Gastroesophageal sphincter (tissue), 4 donors: Measurements from ENCODE around the gene HOXD13. TPM values are rescaled to one million over a fixed set of nuclear protein-coding genes. Genes with fewer than 3 reads are reported as not detected.

Source experiments
- ATAC-seq: fragments of 150-250 bp; one replicate; pipeline ENCODE4 v1.9.1; 2016; ENCODE audit warnings: mild to moderate bottlenecking, moderate library complexity
- H3K27ac ChIP-seq, 4 donors: fragments of 200-600 bp; sonication (generic) in 3 of 4; 1 replicate in 3 of 4; 2 replicates in 1 of 4; pipeline ENCODE4 v1.5.1; 2016 to 2019
- H3K27me3 ChIP-seq: fragments of 200-600 bp; sonication (generic); one replicate; pipeline ENCODE4 v1.5.1; 2019
- H3K36me3 ChIP-seq, 2 donors: fragments of 200-600 bp; sonication (generic); one replicate each; pipeline ENCODE4 v1.5.1; 2019; ENCODE audit warnings: control low read depth in 1 of 2
- H3K4me1 ChIP-seq, 3 donors: fragments of 200-600 bp; sonication (generic); 1 replicate in 2 of 3; 2 replicates in 1 of 3; pipeline ENCODE4 v1.5.1; 2016 to 2019; ENCODE audit warnings: control low read depth in 2 of 3
- H3K4me3 ChIP-seq, 2 donors: fragments of 200-600 bp; sonication (generic); one replicate each; pipeline ENCODE4 v1.5.1; 2019; ENCODE audit warnings: mild to moderate bottlenecking in 1 of 2, moderate library complexity in 1 of 2
- H3K9me3 ChIP-seq, 3 donors: fragments of 200-600 bp; sonication (generic); one replicate each; pipeline ENCODE4 v1.5.1; 2017 to 2019; ENCODE audit warnings: control low read depth in 2 of 3
- EP300 ChIP-seq: sonication (generic); formaldehyde crosslinking; IDR thresholded peaks from one replicate; pipeline ENCODE4 v1.6.1; 2017; ENCODE audit warnings: antibody characterized with exemption, mild to moderate bottlenecking
- POLR2A ChIP-seq, 2 donors: fragments of 450-650 bp; IDR thresholded peaks; one replicate each; pipeline ENCODE4 v1.6.1; 2017; ENCODE audit warnings: antibody characterized with exemption in 2 of 2, mild to moderate bottlenecking in 2 of 2, moderate library complexity in 1 of 2
- POLR2AphosphoS5 ChIP-seq: sonication (generic); formaldehyde crosslinking; IDR thresholded peaks from one replicate; pipeline ENCODE4 v1.6.1; 2017; ENCODE audit warnings: antibody characterized with exemption
- WGBS, 2 donors: methylation state at CpG; one replicate each; pipeline ENCODE4 v1.1.5; 2018; ENCODE audit warnings: low coverage in 1 of 2; 5-methylcytosine and 5-hydroxymethylcytosine counted together
- total RNA-seq, 4 donors: library from RNA; depleted of rRNA; stranded (reverse); fragments of >200 nt; gene quantifications; one replicate each; pipeline ENCODE4 v1.1.0, GENCODE V29; 2016
- TF ChIP-seq, protein P1 (sequence below), 4 experiments: fragments of 200-600 bp in 2 of 4; fragments of 450-650 bp in 2 of 4; sonication (generic) in 1 of 4; IDR thresholded peaks; one replicate each; pipeline ENCODE4 v1.5.1; 2017 to 2019; ENCODE audit warnings: antibody characterized with exemption in 4 of 4, mild to moderate bottlenecking in 2 of 4, moderate library complexity in 2 of 4

Gene HOXD13
- total RNA-seq, 4 donors from 2014 or later = not detected

- H3K27ac ChIP-seq = no peak within 1 kb of the TSS
- no peaks in the 10 kb centered on the region for H3K36me3 ChIP-seq
- ATAC-seq = no peak
- no peak within 1 kb of the TSS for H3K4me3 ChIP-seq
- peaks cover 0 to 71% (median 38%) of the 10 kb centered on the region in 3 donors for H3K4me1 ChIP-seq
- TF ChIP-seq, protein P1, sequence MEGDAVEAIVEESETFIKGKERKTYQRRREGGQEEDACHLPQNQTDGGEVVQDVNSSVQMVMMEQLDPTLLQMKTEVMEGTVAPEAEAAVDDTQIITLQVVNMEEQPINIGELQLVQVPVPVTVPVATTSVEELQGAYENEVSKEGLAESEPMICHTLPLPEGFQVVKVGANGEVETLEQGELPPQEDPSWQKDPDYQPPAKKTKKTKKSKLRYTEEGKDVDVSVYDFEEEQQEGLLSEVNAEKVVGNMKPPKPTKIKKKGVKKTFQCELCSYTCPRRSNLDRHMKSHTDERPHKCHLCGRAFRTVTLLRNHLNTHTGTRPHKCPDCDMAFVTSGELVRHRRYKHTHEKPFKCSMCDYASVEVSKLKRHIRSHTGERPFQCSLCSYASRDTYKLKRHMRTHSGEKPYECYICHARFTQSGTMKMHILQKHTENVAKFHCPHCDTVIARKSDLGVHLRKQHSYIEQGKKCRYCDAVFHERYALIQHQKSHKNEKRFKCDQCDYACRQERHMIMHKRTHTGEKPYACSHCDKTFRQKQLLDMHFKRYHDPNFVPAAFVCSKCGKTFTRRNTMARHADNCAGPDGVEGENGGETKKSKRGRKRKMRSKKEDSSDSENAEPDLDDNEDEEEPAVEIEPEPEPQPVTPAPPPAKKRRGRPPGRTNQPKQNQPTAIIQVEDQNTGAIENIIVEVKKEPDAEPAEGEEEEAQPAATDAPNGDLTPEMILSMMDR (IDR thresholded peaks at IDR 0.05) = no peak
- TF ChIP-seq EP300 (no peak), POLR2A (IDR thresholded peaks at IDR 0.05) (no peak), POLR2AphosphoS5 (no peak)
- H3K9me3 ChIP-seq = peaks cover 0 to 16% (median 0%) of the 10 kb centered on the region in 3 donors
- H3K27me3 ChIP-seq = peaks cover 100% of the 10 kb centered on the region
- WGBS, 2 donors = 7 to 10% methylated on average over 13 to 18 of the region's 27 CpGs
These were observed 8.7 kb upstream of the HOXD13 start, which contains the start of gene EVX2 for GRCh38 chr2:176083796-176084261. TSS of gene EVX2 (minus strand) at chr2:176083962. CDS start at chr2:176083776, 186 bp downstream.

DNA sequence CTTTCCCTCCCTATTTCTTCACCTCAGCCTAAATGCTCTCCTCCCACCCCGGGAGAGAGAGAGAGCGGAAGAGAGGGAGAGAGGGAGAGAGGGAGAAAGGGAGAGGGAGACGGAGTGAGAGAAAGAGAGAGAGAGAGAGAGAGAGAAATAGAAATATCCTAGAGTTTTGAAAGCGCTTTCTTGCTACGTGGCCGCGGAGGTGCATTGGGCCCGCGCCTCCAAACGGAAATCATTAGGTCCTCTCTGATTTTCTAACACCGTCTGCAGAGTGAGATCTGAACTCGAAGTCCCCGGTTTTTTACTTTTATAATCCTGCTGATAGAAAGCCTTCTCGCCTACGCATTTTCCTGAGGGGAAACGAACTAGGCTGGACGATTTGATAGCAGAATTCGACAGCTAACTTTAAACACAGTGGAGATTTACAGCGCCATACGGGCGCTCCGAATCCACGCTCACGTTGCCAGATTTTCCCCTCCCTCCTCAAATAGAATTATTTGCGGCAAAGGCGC, 7.9 kb upstream of the HOXD13 start:
- ATAC-seq = no peak
- H3K4me3 ChIP-seq = no peak overlapping the region
- TF ChIP-seq, protein P1 (IDR thresholded peaks at IDR 0.05) = no peak
- no peak for TF ChIP-seq EP300
- TF ChIP-seq POLR2A (IDR thresholded peaks at IDR 0.05) = no peak
- TF ChIP-seq POLR2AphosphoS5 = no peak
- H3K4me1 ChIP-seq = peaks cover 0 to 64% (median 32%) of the 10 kb centered on the region in 3 donors
- 1 to 3% methylated on average over 15 to 24 of the region's 26 CpGs for WGBS, 2 donors
- H3K27me3 ChIP-seq = peaks cover 100% of the 10 kb centered on the region
- no peak overlapping the region for H3K27ac ChIP-seq
- H3K9me3 ChIP-seq = peaks cover 0 to 16% (median 0%) of the 10 kb centered on the region in 3 donors
- H3K36me3 ChIP-seq = no peaks in the 10 kb centered on the region

- peaks cover 0 to 59% (median 29%) of the 10 kb centered on the region in 3 donors for H3K4me1 ChIP-seq
- no peak overlapping the region for H3K4me3 ChIP-seq
- no peak overlapping the region for H3K27ac ChIP-seq
- TF ChIP-seq EP300 (no peak), POLR2A (IDR thresholded peaks at IDR 0.05) (no peak), POLR2AphosphoS5 (no peak)
- TF ChIP-seq, protein P1 (IDR thresholded peaks at IDR 0.05) = no peak
- H3K27me3 ChIP-seq = peaks cover 100% of the 10 kb centered on the region
- ATAC-seq = no peak
- no peaks in the 10 kb centered on the region for H3K36me3 ChIP-seq
- peaks cover 0 to 16% (median 0%) of the 10 kb centered on the region in 3 donors for H3K9me3 ChIP-seq
- 2% methylated on average over 9 to 15 of the region's 40 CpGs for WGBS, 2 donors
These were observed 7.3 kb upstream of the HOXD13 start for GRCh38 chr2:176085120-176085788.

DNA sequence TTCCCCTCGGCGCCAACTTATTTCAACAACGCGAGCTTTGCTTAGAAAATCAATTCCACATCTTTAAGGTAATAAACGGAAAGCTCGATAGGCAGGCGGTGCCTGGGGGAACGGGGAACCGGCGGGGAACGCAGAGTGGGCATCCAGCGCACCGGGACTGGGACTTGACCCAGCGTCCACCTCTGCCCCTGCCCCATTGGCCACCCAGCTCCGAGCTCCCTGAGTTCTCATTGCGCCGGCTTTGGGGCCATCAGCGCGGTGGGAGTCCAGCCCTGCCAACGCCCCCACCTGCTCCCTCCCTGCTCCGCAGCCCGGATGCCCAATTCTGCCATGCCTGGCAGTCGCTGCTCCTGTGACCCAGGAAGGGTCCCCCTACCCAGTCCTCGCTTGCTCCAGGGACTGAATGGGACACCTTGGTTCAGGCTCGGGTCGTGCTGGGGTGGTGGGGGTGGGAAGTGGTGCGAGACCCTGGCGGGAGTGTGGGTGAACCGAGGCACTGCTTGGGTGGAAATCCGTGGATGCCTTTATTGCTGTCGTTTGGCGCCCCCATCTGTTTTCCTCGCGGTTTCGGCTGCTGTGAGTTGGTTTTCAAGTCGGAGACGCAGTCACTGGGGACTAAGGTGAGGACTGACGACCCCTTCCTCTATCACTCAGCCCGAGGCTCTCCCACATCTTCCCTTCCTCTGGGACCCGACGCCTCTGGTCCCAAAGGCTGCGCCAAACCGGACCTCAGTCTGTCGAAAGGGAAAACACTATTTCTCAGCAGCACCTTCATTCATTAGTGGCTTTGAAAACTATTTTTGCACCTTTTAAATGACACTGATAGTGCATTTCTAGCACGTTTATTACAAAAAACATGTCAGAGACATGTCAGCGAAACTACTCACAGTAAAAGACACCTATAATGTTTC, 6.4 kb upstream of the HOXD13 start:
- Histone ChIP-seq H3K4me3 (no peak overlapping the region), H3K36me3 (no peaks in the 10 kb centered on the region), H3K27ac (no peak overlapping the region), H3K27me3 (peaks cover 100% of the 10 kb centered on the region), H3K4me1 (peaks cover 0 to 50% (median 29%) of the 10 kb centered on the region in 3 donors), H3K9me3 (peaks cover 0 to 9% (median 0%) of the 10 kb centered on the region in 3 donors)
- 6 to 8% methylated on average over 10 to 11 of the region's 46 CpGs for WGBS, 2 donors
- no peak for ATAC-seq
- TF ChIP-seq POLR2AphosphoS5 (no peak), POLR2A (IDR thresholded peaks at IDR 0.05) (no peak), EP300 (no peak)
- TF ChIP-seq, protein P1 (IDR thresholded peaks at IDR 0.05) = peak in 2 of 4 experiments; percentile 22 to 46
